Measurements from ENCODE around the gene AGAP1. TPM values are rescaled to one million over a fixed set of nuclear protein-coding genes. Genes with fewer than 3 reads are reported as not detected.

Gene AGAP1
- polyA plus RNA-seq, 12 donors: 22.7 to 33.9 (median 26.5) TPM; not detected in 1

- DNase-seq: no peak
Observed at GRCh38 chr2:235910067-235910466, 416.2 kb downstream of the AGAP1 start.

DNA sequence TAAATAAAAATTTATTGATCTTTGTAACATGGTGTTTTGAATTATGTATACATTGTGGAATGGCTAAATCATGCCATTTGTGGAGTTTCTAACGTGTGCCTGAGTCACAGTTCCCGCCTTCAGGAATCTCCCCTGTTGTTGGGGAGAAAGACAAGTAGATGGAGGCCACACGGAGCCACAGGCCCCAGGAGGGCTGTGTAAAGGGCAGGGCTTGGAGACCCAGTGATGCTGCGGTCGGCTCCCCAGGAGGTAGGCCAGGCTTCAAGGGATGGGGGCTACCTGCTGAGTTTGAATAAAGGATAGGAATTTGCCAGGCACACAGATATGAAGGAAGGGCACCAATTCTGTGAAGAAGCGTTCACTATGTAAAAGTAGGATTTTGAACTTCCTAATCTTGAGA, 417.3 kb downstream of the AGAP1 start:
- no peak for DNase-seq

DNA sequence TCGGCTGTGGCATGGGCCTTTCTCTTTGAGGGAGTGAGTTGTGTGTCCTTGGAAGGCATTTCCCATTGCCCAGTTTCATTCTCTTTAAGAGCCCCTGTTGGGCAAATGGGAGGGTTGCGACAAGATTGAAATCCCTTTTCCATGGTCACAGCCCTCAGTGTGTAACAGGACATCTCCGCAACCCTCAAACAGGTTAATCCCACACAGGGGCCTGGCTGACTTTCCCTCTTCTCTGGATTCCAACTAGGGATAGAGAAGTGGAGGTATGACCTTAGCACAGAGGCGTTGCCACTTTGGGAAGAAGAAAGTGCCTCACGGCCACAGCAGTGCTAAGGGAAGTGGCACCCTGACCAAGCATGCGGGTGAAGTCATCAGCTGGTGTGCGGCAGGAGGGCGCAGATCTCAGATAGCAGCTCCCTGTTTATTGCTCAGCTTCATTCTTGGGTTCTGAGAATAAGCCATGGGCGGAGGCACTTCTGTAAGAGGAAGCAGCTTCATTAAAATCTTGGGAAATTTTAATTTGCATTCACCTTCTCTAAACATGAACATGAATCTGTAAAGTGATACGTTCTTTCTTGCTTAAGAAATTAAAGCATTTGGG, 417.9 kb downstream of the AGAP1 start:
- no peak for DNase-seq

- DNase-seq: no peak
Observed at GRCh38 chr2:235914756-235915155, 420.9 kb downstream of the AGAP1 start.

DNA sequence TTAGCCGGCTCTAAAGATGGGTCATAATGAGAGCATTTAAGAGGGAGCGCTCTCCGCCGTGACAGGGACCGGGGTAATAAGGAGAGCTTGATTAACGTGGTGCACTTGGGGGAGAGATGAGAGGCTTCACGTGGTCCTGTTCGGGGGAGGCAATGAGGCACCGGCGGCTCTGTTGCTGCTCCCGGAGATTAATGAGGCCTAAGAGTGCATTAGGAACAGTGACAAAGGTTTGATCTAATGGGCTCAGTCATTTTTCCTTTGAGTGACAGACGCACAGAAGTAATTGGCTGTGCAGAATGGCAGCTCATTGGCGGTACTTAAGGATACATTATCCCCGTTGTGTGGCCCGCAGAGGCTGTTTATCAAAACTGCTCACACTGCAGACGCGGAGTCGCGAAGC, 423.7 kb downstream of the AGAP1 start:
- no peak for DNase-seq

- no peak for DNase-seq
Observed at GRCh38 chr2:235918876-235919275, 425.0 kb downstream of the AGAP1 start.

- no peak for DNase-seq
Observed at GRCh38 chr2:235920216-235920865, 426.5 kb downstream of the AGAP1 start.

GRCh38 chr2:235921508-235922191, 427.8 kb downstream of the AGAP1 start:
- no peak for DNase-seq

DNA sequence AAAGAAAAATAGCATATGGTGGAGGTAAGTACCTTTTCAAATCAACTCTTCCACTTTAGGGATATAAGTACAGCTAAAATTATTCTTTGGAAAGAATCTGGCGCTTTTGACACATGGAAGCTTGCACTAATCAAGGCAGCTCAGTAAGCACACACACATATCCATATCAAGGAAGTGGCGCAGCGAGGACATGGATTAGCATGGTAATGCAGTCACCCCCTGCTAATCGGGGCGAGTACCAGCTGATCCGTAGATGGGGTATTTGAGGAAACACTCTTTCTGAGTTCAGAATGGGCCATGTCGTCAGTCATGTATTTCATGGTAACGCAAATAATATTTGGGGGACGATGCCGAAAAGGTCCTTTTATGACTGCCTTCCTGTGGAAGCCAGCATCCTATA, 429.0 kb downstream of the AGAP1 start:
- no peak for DNase-seq

GRCh38 chr2:235923859-235924674, 430.2 kb downstream of the AGAP1 start:
- DNase-seq: no peak

DNA sequence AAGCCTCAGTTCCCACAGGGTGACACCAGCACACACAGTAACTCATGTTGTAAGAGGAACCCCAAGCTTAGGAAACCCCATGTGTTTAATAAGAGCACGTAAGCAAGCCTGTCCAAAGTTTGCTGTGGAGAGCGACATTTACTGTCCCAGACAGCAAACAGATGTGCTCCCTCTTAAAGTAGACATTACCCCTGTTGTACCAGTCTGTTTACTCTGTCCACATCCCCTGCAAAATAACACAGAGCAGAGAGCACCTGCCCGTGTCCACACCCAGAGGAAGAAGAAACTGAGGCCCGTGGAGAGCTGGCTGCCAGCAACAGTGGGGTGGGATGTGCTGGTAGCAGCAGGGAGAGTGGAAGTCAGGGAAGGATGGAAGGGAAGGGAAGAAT, 430.8 kb downstream of the AGAP1 start:
- no peak for DNase-seq

GRCh38 chr2:235925250-235925919, 431.5 kb downstream of the AGAP1 start:
- DNase-seq: no peak

DNA sequence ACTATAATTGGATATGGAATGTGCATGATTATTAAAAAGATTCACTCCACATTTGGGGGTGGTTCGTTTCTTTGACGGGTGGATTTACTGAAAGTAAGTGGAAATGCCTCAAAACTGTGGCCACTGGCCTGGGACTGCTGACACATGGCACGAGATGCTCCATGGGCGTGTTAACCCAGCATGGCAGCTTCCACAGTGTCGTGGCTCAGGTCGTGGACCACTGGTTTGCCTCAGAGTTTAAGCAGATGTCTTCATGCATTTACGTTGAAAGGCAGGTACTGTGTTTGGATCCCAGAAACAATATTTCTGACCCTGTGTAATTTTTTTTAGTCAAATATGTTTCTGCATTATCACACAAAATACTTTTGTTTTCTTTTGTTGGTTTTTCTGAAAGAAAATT, 432.4 kb downstream of the AGAP1 start:
- no peak for DNase-seq

GRCh38 chr2:235928751-235929370, 435.0 kb downstream of the AGAP1 start:
- DNase-seq: peak; percentile 11

- no peak for DNase-seq
Observed at GRCh38 chr2:235930701-235931100, 436.9 kb downstream of the AGAP1 start.

GRCh38 chr2:235931676-235932075, 437.8 kb downstream of the AGAP1 start:
- DNase-seq: no peak

DNA sequence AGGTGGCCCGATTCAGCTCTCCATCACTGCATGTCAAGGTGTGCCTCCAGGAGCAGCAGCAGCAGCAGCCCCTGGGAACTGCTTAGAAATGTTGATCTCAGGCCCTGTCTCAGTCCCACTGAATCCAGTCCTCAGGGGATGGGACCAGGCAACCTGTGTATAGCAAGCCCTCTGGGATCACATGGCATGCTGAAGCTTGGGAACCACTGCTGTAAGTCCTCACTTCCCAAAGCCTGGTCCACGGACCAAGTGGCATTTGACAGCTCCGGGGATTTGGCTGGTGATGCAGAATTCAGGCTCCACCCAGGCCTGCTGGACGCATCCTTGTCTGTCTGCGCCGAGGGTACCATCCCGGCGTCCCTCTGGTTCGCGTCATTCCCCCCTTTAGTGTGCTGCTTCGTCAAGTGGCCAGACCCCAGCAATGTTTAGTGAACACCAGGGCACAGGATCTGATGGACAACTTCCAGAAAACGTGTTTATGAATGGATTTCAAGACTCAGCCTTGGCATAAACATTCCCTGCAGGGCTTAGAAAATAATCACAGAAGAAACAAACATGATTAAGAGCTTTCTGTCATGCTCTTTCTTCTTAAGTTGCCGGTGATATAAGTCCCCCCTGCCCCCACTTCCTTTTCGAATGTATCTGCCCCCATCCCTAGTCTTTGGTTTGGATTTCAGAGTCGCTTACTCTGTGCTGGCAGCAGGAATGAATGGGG, 440.4 kb downstream of the AGAP1 start:
- DNase-seq: no peak

DNA sequence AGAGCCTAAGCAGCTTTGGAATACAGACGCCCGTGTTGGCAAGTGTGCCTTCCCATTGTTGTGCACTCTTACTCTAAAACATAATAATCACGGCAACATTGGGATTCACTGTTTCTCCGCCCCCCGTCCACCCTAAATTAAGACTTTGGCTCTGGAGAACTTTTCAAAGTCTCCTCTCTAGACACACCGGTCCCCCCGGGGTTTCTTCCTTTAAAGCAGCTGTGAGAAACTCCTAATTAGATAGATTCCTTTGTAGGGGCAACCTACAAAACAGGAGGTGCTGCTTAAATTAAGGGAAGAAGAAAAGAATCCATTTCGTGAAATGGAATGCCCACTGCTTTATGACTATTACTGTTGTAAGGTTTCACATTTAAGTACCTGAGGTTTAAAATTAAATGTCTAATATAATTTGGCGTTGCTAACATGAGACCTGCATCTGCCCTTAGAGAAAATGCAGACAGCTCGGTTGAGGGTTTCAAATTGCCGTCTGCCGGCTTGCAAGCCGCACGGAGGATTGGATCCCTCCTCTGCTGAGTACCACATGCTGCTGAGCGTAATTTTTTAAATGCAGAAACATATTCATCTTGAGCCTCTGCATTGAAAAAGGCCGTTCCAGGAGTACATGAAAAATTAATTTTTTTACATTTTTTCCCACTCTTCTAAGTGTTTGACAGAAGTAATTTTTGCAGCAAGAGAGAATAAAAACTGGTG, 441.1 kb downstream of the AGAP1 start:
- DNase-seq: no peak

GRCh38 chr2:235935773-235936172, 441.9 kb downstream of the AGAP1 start:
- no peak for DNase-seq

- DNase-seq: no peak
Observed at GRCh38 chr2:235936493-235936892, 442.6 kb downstream of the AGAP1 start.
